ENCODE results near the gene RFX2. TPM values are rescaled to one million over a fixed set of nuclear protein-coding genes. Genes with fewer than 3 reads are reported as not detected.

Gene RFX2
- total and polyA plus RNA-seq, 9 of the 15 experiments (the other 6 are each of a cell fraction or from before 2014, with no cell fraction given), result 3.6 to 18.7 (median 8.7) TPM

GRCh38 chr19:6048793-6049405, 61.4 kb downstream of the RFX2 start (continued):
- TF ChIP-seq HMBOX1 (IDR thresholded peaks at IDR 0.05) (peak; percentile 52; the same call in 1 of the 2 replicates), EP400 (IDR thresholded peaks at IDR 0.05) (no peak), REST (IDR thresholded peaks at IDR 0.05; ENCODE audit: borderline replicate concordance) (peak; percentile 89), REST (CRISPR knock-in tag; IDR thresholded peaks at IDR 0.05; ENCODE audit: low read depth) (no peak), ZNF76 (CRISPR knock-in tag; IDR thresholded peaks at IDR 0.05; ENCODE audit: borderline replicate concordance) (no peak), ZC3H8 (IDR thresholded peaks at IDR 0.05) (no peak), DPF2 (IDR thresholded peaks at IDR 0.05) (no peak), NFIX (CRISPR knock-in tag; IDR thresholded peaks at IDR 0.05; ENCODE audit: low read depth) (no peak), NBN (IDR thresholded peaks at IDR 0.05; ENCODE audit: low read depth) (no peak), MTA1 (IDR thresholded peaks at IDR 0.05; ENCODE audit: borderline replicate concordance) (no peak), LARP7 (IDR thresholded peaks at IDR 0.05) (no peak), NKRF (IDR thresholded peaks at IDR 0.05; ENCODE audit: borderline replicate concordance) (no peak), FOXJ2 (tag; IDR thresholded peaks at IDR 0.05) (no peak), MYC (IDR thresholded peaks at IDR 0.05; ENCODE audit: low read depth, low read length) (no peak), MYC (CRISPR knock-in tag; IDR thresholded peaks at IDR 0.05; ENCODE audit: borderline replicate concordance, low read depth) (no peak), ZNF175 (CRISPR knock-in tag; IDR thresholded peaks at IDR 0.05; ENCODE audit: low read depth) (no peak), KAT8 (IDR thresholded peaks at IDR 0.05; ENCODE audit: low read depth) (no peak), NFXL1 (CRISPR knock-in tag; IDR thresholded peaks at IDR 0.05) (no peak)
